Prostate gland (tissue), 2 donors: Measurements from ENCODE around the gene AFTPH. TPM values are rescaled to one million over a fixed set of nuclear protein-coding genes. Genes with fewer than 3 reads are reported as not detected.

ENCODE experiments used
- DNase-seq: peaks from one replicate; pipeline ENCODE4 v3.0.0-alpha.2; 2019; ENCODE audit warnings: low spot score
- H3K27ac ChIP-seq, 2 donors: fragments of 200-600 bp; sonication (generic); 2 replicates each; pipeline ENCODE4 v1.5.1; 2017 to 2019
- H3K27me3 ChIP-seq: fragments of 200-600 bp; sonication (generic); replicated peaks from 2 replicates; pipeline ENCODE4 v1.5.1; 2019; ENCODE audit not compliant: insufficient read depth
- H3K36me3 ChIP-seq, 2 donors: fragments of 200-600 bp; sonication (generic); 1 replicate in 1 of 2; 2 replicates in 1 of 2; pipeline versions ENCODE4 v1.5.1 to v1.8.1; 2017 to 2019
- H3K4me1 ChIP-seq: fragments of 200-600 bp; sonication (generic); replicated peaks from 2 replicates; pipeline ENCODE4 v1.5.1; 2019
- H3K4me3 ChIP-seq, 2 donors: fragments of 200-600 bp; sonication (generic); 2 replicates each; pipeline ENCODE4 v1.5.1; 2017 to 2019
- H3K9me3 ChIP-seq: fragments of 200-600 bp; sonication (generic); 2 replicates; pipeline ENCODE4 v1.5.1; 2017
- POLR2A ChIP-seq: fragments of 450-650 bp; IDR thresholded peaks from one replicate; pipeline ENCODE4 v1.6.1; 2016; ENCODE audit warnings: antibody characterized with exemption, mild to moderate bottlenecking
- POLR2AphosphoS5 ChIP-seq: sonication (generic); formaldehyde crosslinking; IDR thresholded peaks from one replicate; pipeline ENCODE4 v1.6.1; 2017; ENCODE audit warnings: antibody characterized with exemption
- WGBS: methylation state at CpG from one replicate; pipeline ENCODE4 v1.1.5; 2018; 5-methylcytosine and 5-hydroxymethylcytosine counted together
- intact Hi-C: fragments of 100-400 bp; cut with DNase I; formaldehyde crosslinking; loops from one replicate; pipeline ENCODE4 v1.14.2; 2022
- microRNA-seq: library from miRNA; unstranded; fragments of <30 nt; microRNA quantifications from one replicate; pipeline ENCODE4, GENCODE V29; 2016
- small RNA-seq, 2 donors: library from RNA; depleted of rRNA; stranded (forward); fragments of <200 nt; gene quantifications; one replicate each; pipeline ENCODE3, GENCODE V24; 2016
- total RNA-seq, 2 donors: library from RNA; depleted of rRNA; stranded (reverse); fragments of >200 nt; gene quantifications; one replicate each; pipeline ENCODE4 v1.1.0, GENCODE V29; 2016
- TF ChIP-seq, protein P1 (sequence below), 4 experiments: fragments of 200-600 bp in 2 of 4; fragments of 450-650 bp in 2 of 4; sonication (generic) in 2 of 4; IDR thresholded peaks; 1 replicate in 3 of 4; 2 replicates in 1 of 4; pipeline ENCODE4 v1.5.1; 2016 to 2019; ENCODE audit warnings: antibody characterized with exemption in 4 of 4, mild to moderate bottlenecking in 2 of 4, moderate library complexity in 2 of 4

The AFTPH gene
- total RNA-seq, 2 donors from 2014 or later = 61.3 to 68.1 TPM

DNA sequence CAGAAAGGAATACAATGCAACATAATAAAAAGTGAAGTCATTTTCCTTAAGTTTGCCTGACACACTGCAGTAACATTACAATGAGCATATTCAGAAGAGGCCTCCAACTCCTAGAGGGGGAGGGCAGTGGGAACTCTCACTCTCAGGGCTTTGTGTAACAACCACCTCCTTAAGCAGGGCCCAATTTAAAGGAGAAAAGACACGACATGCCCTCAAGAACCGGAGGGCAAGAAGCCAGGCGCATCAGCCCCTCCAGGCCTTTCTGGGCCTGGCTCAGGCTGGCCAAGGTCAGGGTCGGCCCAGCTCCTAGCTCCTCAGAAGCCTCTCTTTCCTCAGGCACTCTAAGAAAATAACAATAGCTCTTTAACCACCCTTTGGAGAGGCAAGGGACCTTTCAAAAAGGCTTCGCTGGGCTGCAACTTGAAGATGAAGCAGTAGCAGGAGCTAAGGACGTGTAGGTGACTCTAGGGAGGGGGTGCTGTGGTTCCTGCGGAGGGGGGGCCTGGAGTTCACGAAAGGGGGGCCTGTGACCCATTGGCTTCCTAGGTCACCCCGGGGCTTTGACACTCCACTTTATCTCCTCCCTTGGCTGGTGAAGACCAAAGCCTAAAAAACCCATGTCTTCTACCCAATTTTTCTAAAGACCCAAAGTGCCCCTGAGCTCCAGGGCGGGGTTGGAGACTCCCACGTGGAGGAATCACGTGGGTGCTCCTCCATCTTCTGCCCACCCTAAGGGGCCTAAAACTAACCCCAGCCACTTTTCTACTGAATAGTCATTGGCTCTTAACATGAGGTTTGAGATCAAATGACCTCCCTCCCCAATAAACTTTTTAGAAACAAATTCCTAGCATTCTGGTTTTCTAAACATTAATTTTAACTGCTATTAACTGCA, 116.3 kb downstream of the AFTPH start:
- no peaks in the 10 kb centered on the region for H3K9me3 ChIP-seq
- TF ChIP-seq POLR2A = no peak
- TF ChIP-seq POLR2AphosphoS5 = no peak
- TF ChIP-seq, protein P1, sequence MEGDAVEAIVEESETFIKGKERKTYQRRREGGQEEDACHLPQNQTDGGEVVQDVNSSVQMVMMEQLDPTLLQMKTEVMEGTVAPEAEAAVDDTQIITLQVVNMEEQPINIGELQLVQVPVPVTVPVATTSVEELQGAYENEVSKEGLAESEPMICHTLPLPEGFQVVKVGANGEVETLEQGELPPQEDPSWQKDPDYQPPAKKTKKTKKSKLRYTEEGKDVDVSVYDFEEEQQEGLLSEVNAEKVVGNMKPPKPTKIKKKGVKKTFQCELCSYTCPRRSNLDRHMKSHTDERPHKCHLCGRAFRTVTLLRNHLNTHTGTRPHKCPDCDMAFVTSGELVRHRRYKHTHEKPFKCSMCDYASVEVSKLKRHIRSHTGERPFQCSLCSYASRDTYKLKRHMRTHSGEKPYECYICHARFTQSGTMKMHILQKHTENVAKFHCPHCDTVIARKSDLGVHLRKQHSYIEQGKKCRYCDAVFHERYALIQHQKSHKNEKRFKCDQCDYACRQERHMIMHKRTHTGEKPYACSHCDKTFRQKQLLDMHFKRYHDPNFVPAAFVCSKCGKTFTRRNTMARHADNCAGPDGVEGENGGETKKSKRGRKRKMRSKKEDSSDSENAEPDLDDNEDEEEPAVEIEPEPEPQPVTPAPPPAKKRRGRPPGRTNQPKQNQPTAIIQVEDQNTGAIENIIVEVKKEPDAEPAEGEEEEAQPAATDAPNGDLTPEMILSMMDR (IDR thresholded peaks at IDR 0.05) = no peak
- H3K36me3 ChIP-seq = peaks cover 0 to 3% of the 10 kb centered on the region in 2 donors
- no peak overlapping the region for H3K27ac ChIP-seq
- H3K4me3 ChIP-seq = no peak overlapping the region
- H3K4me1 ChIP-seq = peaks cover 6% of the 10 kb centered on the region
- no peak for DNase-seq
- 72% methylated on average over 12 of the region's 12 CpGs for WGBS
- intact Hi-C loops = loop anchor here (10.0 kb wide), 1 partner anchor 116 kb away; the partner anchor contains the start of gene AFTPH
- H3K27me3 ChIP-seq = no peaks in the 10 kb centered on the region

DNA sequence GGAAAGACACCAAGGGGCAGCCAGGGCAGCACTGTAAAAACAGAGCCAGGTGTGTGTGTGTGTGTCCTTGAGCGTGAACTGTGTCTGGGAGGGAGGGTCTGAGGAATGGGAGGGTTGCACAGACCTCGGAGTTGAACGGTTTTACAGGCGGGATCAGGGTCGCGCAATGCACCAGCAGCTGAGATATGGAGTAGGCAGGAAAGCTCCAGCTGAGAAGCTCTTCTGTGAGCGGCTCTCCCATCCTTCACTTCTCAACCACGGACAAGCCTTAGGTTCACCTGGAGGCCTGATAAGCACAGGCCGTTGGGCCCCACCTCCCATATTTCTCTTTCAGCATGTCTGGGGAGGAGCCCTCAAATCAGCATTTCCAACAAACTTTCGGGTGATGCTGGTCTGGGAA, 117.5 kb downstream of the AFTPH start:
- WGBS = 85% methylated on average over 10 of the region's 10 CpGs
- Histone ChIP-seq H3K27ac (no peak overlapping the region), H3K36me3 (no peaks in the 10 kb centered on the region), H3K4me3 (no peak overlapping the region), H3K27me3 (no peaks in the 10 kb centered on the region), H3K9me3 (no peaks in the 10 kb centered on the region), H3K4me1 (peaks cover 13% of the 10 kb centered on the region)
- intact Hi-C loops = loop anchor here (10.0 kb wide), 1 partner anchor 117 kb away; the partner anchor contains the start of gene AFTPH
- DNase-seq = no peak
- TF ChIP-seq POLR2AphosphoS5 (no peak), POLR2A (no peak)
- TF ChIP-seq, protein P1 (IDR thresholded peaks at IDR 0.05) = no peak

Small RNAs within 50 kb of the gene (microRNA-seq; reads per million reads assigned to microRNA genes)
- not detected for gene MIR4434

Small RNAs within 50 kb of the gene (small RNA-seq; reads per million reads assigned to genes)
- 0 reads per million in 2 donors for gene RNU6-100P

Other genes starting within 250 kb of the AFTPH start
- 10 to 100 TPM; 12.8 to 36.7 TPM for gene LGALSL, start 70.2 kb upstream of the AFTPH start, total RNA-seq
- gene SERTAD2, start 129.6 kb downstream of the AFTPH start, total RNA-seq = 10 to 100 TPM; 15.3 to 26.0 TPM